DOHH2 (cell line): ENCODE data around the gene TRMT2B.

Experiments used
- CTCF ChIP-seq: fragments of 200-600 bp; sonication (generic); IDR thresholded peaks from one replicate; pipeline ENCODE4 v1.5.1; 2014; ENCODE audit warnings: antibody characterized with exemption, mild to moderate bottlenecking, low read depth, low read length; ENCODE audit not compliant: poor library complexity, severe bottlenecking
- EZH2phosphoT487 ChIP-seq: fragments of 200-600 bp; sonication (generic); IDR thresholded peaks from 2 replicates; pipeline ENCODE4 v1.6.1; 2017; ENCODE audit warnings: borderline replicate concordance, mild to moderate bottlenecking, antibody characterized with exemption, low read length, moderate library complexity, mixed read lengths

- TF ChIP-seq CTCF: no peak
- TF ChIP-seq EZH2phosphoT487: no peak
Measured at GRCh38 chrX:101037231-101037630, 14.7 kb downstream of the TRMT2B start.
